Measurements from ENCODE around the gene CHRM5.
"Not testable (repeated sequence)": the region's sequence is repeated elsewhere in the genome, so short reads cannot be mapped to it uniquely, and the experiment has no call there.

CHRM5 gene

DNA sequence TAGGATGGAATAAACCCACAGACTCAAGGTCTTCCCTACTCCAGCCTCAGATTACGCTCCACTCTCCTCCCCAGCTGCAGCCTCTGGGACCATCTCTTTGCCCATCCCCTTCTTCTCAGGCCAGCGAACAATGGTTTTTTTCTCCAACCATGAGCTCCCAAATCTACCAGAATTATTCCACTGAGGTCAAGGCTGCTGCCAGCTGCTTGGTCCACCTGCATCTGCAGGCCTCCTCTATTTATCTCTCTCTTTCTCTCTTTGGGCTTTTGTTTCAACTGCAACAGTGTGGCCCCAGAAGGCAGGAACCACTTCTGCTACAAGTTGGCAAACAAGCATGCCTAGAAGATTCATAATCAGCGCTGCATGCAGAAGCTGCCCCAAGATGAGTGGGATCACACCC, 19.1 kb downstream of the CHRM5 start:
- in situ Hi-C loops (cut with HindIII; ENCODE audit: low sequenced_read_pairs), result loop anchor here (25.0 kb wide), 1 partner anchor 250 kb away; no protein-coding TSS in a partner anchor

GRCh38 chr15:33988384-33988783, 20.1 kb downstream of the CHRM5 start:
- in situ Hi-C loops (cut with HindIII; ENCODE audit: low sequenced_read_pairs), result loop anchor here (25.0 kb wide), 1 partner anchor 251 kb away; no protein-coding TSS in a partner anchor

GRCh38 chr15:33994005-33994615, 25.8 kb downstream of the CHRM5 start:
- in situ Hi-C loops (cut with HindIII; ENCODE audit: low sequenced_read_pairs), result loop anchor here (25.0 kb wide), 1 partner anchor 257 kb away; no protein-coding TSS in a partner anchor

DNA sequence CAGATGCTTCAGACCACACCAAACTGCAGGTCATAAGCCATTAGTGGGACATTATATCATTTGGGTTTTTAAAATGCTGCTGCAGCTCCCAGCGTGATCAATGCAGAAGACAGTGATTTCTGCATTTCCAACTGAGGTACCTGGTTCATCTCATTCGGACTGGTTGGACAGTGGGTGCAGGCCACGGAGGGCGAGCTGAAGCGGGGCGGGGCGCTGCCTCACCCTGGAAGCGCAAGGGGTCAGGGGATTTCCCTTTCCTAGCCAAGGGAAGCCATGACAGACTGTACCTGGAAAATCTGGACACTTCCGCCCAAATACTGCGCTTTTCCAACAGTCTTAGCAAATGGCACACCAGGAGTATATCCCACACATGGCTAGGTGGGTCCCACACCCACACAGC, 27.4 kb downstream of the CHRM5 start:
- in situ Hi-C loops (cut with HindIII; ENCODE audit: low sequenced_read_pairs), result loop anchor here (25.0 kb wide), 1 partner anchor 258 kb away; no protein-coding TSS in a partner anchor

DNA sequence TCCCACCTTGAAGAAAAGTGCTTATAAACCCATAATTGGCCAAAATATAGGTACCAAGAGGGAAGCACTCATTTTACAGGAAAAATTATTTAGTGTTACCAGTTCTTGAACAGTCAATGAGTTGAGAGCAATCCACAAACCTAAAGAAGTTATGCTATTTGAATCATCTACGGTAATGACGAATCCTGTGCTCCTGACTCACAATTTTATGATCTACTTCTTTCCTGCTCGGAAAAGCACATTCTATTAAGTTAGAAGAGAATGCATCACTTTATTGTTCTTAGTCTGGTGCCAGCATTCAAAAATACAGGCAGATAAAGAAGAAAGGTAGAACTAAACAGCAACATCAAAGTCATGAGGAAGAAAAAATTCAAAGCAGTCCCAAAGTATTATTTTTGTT, 33.2 kb downstream of the CHRM5 start:
- in situ Hi-C loops (cut with HindIII; ENCODE audit: low sequenced_read_pairs), result no loop called here

- in situ Hi-C loops (cut with HindIII; ENCODE audit: low sequenced_read_pairs), result no loop called here
Observed at GRCh38 chr15:34006381-34006780, 38.1 kb downstream of the CHRM5 start.

DNA sequence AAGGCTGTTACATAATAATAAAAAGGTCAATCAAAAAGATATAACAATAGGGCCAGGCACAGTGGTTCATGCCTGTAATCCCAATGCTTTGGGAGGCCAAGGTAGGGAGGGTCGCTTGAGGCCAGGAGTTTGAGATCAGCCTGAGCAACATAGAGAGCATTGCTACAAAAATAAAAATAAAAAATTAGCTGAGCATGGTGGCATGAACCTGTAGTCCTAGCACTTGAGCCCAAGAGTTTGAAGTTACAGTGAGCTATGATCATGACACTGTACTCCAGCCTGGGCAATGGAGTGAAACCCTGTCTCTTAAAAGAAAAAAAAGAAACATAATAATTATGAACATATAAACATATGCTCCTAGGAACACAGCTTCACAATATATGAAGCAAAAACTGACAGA, 41.4 kb downstream of the CHRM5 start:
- in situ Hi-C loops (cut with HindIII; ENCODE audit: low sequenced_read_pairs), result no loop called here

- in situ Hi-C loops (cut with HindIII; ENCODE audit: low sequenced_read_pairs), result no loop called here
Observed at GRCh38 chr15:34010921-34011320, 42.6 kb downstream of the CHRM5 start.

DNA sequence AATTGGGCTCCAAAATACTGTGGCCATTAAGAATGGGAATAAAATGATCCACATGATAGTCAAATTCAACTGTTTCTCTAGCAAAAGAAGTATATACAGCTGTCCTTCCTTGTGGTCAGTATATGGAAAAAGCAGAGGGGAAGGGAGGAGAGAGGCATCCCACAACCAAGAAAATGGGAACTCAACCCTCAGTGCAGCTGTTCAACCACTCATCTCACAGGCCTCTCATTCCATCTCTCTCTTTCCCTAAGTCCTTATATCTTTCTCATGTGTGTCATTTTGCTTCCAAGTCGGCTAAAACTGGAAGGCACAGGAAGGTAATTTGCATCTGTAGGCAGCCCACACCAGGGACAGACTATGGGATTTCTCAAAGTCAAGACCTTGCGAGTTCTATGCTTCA, 43.2 kb downstream of the CHRM5 start:
- in situ Hi-C loops (cut with HindIII; ENCODE audit: low sequenced_read_pairs), result no loop called here

DNA sequence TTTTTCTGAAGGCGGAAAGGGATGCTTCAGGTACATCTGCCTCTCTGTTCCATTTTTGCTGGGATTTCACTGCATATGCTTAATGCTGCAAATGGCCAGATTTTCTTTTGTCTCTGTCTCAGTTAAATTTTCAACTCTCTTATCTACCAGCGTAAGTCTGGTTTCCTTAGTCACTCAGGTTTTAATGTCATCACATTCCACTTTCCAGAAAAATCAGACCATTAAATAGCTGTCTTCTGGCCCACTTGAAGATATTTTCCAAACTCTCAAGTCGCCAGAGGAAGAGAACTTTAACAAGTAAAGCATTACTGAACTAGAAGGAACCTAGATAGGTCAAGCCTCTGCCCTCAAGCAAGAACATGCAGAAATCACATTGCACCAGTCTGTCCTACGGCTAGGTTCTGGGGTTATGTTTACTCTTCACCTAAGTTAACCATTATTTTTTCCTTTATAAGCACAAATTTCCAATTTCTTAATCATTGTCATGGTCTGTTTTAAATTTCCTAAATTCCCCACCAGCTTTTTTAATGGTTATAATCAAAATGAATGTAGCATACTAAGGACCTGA, 44.2 kb downstream of the CHRM5 start:
- in situ Hi-C loops (cut with HindIII; ENCODE audit: low sequenced_read_pairs), result no loop called here

DNA sequence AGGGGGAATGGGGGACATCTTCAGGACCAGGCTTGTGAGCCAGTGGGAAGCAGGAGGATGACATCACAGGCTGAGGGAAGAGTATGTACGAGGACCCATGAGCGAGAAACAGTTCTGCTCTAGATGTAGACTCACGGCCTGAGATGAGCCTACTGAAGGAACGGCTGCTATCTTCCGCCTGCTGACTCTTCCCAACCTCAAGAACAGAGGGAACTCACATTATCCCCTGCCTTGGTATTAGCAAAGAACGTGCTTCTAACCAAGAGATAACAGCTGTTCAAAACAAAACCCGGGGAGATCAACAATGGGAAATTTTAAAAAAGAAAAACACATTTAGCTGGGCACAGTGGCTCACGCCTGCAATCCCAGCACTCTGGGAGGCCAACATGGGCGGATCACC, 45.4 kb downstream of the CHRM5 start:
- in situ Hi-C loops (cut with HindIII; ENCODE audit: low sequenced_read_pairs), result no loop called here

DNA sequence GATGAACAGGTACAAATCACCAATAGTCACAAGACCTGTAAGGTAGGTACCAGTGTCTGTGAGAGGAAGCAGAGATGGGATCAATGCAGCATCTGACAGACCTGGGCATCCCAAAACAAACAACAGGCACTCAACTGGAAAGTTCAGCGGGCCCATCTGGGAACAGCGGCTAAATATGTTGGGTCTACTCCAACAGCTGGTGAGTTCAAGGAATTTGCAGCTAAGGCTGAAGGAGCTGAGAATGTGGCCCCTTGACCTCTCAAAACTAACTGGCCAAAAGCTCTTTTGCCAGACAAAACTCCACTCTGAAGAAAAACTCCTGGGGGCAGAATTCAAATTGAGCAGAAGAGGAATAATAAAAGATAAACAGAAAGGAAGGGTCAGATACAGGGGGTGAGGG, 46.3 kb downstream of the CHRM5 start:
- in situ Hi-C loops (cut with HindIII; ENCODE audit: low sequenced_read_pairs), result no loop called here

DNA sequence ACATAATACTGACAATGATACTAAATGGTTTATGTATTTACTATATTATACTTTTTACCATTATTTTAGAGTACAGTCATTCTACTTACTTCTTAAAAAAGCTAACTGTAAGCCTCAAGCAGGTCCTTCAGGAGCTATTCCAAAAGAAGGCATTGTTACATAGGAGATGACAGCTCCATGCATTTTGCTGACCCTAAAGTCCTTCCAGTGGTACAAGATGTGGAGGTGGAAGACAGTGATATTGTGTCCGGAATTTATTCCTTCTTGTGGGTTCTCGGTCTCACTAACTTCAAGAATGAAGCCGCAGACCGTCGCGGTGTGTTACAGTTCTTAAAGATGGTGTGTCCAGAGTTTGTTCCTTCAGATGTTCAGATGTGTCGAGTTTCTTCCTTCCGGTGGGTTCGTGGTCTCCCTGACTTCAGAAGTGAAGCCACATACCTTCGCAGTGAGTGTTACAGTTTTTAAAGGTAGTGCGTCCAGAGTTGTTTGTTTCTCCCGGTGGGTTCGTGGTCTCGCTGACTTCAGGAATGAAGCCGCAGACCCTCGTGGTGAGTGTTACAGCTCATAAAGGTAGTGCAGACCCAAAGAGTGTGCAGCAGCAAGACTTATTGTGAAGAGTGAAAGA, 49.8 kb downstream of the CHRM5 start:
- in situ Hi-C loops (cut with HindIII; ENCODE audit: low sequenced_read_pairs), result no loop called here

DNA sequence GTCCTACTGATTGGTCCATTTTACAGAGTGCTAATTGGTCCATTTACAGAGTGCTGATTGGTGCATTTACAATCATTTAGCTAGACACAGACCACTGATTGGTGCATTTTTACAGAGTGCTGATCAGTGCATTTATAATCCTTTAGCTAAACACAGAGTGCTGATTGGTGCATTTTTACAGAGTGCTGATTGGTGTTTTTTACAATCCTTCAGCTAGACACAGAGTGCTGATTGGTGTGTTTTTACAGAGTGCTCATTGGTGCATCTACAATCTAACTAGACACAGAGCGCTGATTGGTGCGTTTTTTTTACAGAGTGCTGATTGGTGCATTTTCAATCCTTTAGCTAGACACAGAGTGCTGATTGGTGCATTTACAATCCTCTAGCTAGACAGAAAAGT, 50.4 kb downstream of the CHRM5 start:
- in situ Hi-C loops (cut with HindIII; ENCODE audit: low sequenced_read_pairs), result not testable (repeated sequence)

- in situ Hi-C loops (cut with HindIII; ENCODE audit: low sequenced_read_pairs), result no loop called here
Observed at GRCh38 chr15:34019369-34019990, 51.2 kb downstream of the CHRM5 start.

GRCh38 chr15:34023907-34024306, 55.6 kb downstream of the CHRM5 start:
- in situ Hi-C loops (cut with HindIII; ENCODE audit: low sequenced_read_pairs), result no loop called here

- in situ Hi-C loops (cut with HindIII; ENCODE audit: low sequenced_read_pairs), result no loop called here
Observed at GRCh38 chr15:34025252-34025651, 57.0 kb downstream of the CHRM5 start.

GRCh38 chr15:34027606-34028005, 59.3 kb downstream of the CHRM5 start:
- in situ Hi-C loops (cut with HindIII; ENCODE audit: low sequenced_read_pairs), result no loop called here

- in situ Hi-C loops (cut with HindIII; ENCODE audit: low sequenced_read_pairs), result no loop called here
Observed at GRCh38 chr15:34031987-34032760, 63.9 kb downstream of the CHRM5 start.

DNA sequence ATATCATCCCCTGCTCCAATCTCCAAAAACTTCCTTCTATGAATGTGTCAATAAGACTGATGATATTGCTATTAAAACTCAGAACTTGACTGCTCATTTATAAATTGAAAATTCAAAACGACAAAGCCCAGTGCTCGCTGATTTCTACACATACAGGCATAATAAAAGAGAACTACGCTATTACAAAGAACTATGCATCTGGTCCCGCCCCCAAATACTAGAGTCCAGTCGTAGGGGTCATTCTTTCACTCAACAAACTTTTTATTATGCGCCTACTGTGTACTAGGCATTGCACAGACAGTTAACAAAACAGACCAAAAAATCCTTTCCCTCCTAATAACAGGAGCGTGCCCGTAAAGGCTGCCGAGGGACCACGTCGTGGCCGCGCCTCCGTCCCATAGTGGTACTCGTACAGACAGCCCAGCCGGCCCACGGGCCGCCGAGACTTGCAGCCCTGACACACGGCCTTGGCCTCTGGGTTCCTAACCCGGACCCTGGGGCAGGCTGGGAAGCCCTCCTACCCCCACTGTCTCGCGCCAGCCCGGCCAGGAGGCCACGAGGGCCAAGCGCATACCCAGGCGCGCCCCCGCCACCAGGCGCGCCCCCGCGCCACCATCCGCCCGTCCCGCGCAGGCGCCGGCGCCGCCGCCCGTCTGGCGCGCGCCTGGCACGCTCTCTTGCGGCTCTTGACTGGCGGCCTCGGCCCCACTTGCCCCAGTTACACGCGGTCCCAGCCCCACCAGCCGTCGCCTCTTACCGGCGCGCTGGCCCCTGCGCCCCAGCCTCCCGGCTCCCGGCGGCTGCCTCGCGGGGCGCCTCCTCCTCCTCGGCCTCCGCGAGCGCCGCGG, 70.0 kb downstream of the CHRM5 start:
- in situ Hi-C loops (cut with HindIII; ENCODE audit: low sequenced_read_pairs), result no loop called here
